HCT116 (cell line): ENCODE measurements around the gene ESPN. TPM values are rescaled to one million over a fixed set of nuclear protein-coding genes. Genes with fewer than 3 reads are reported as not detected.

Experiments
- ATAC-seq: fragments of 200-7000 bp; cut with Tn5 transposase; 2 replicates; pipeline ENCODE4 v1.9.1; 2020; ENCODE audit warnings: mild to moderate bottlenecking, moderate library complexity
- BruUV-seq: library from RNA; stranded (reverse); fragments of 400-500 nt; replicated peaks from 2 replicates; lab custom pipeline; 2021; lab: Mats Ljungman, UMichigan
- CTCF ChIA-PET: fragments of 300-600 bp; sonication (Branson Sonifier 250); formaldehyde crosslinking; loops from one replicate; lab custom pipeline; 2021; ENCODE audit warnings: antibody characterized with exemption; lab: Charles Lee
- POLR2A ChIA-PET: fragments of 300-600, 350-600 bp; sonication (Branson Sonifier 250); formaldehyde crosslinking; loops from one replicate; lab custom pipeline; 2021; ENCODE audit warnings: antibody characterized with exemption; lab: Charles Lee
- RAD21 ChIA-PET, 2 experiments: fragments of 300-600 bp; sonication (Branson Sonifier 250); formaldehyde crosslinking; loops; one replicate each; lab custom pipeline; 2023; ENCODE audit warnings: low total read pairs in 2 of 2; ENCODE audit not compliant: uncharacterized antibody in 2 of 2, unreplicated experiment in 2 of 2, low non-redundant PET in 1 of 2; lab: Charles Lee
- DNase-seq: peaks from one replicate; pipeline ENCODE4 v3.0.0-alpha.2; 2010; ENCODE audit warnings: low read depth, low spot score
- H2AFZ ChIP-seq: fragments of 200-600 bp; shearing (Covaris generic), sonication (generic); 2 replicates; pipeline ENCODE4 v1.6.1; 2017; ENCODE audit warnings: low read depth, mixed run types, mixed read lengths, antibody characterized with exemption, low read length; ENCODE audit not compliant: poor library complexity, severe bottlenecking
- H3K27ac ChIP-seq: 2 replicates; pipeline ENCODE4 v1.5.1; 2012; ENCODE audit warnings: low read depth, low read length
- H3K27me3 ChIP-seq: fragments of 200-600 bp; sonication (generic); 2 replicates; pipeline ENCODE4 v1.6.1; 2016; ENCODE audit warnings: mixed run types, low read length, mixed read lengths; ENCODE audit not compliant: insufficient read depth
- H3K36me3 ChIP-seq, 2 experiments: fragments of 200-500 bp in 1 of 2; fragments of 200-600 bp in 1 of 2; sonication (Bioruptor generic) in 1 of 2; sonication (generic) in 1 of 2; 2 replicates each; pipeline versions ENCODE4 v1.5.1 to v1.6.1; 2014 to 2016; ENCODE audit warnings: low read length in 2 of 2, inconsistent platforms in 1 of 2, mixed read lengths in 1 of 2, mixed run types in 1 of 2; ENCODE audit not compliant: insufficient read depth in 2 of 2, control insufficient read depth in 1 of 2
- H3K4me1 ChIP-seq, 2 experiments: fragments of 200-600 bp in 1 of 2; sonication (generic) in 1 of 2; 2 replicates each; pipeline versions ENCODE4 v1.5.1 to v1.6.1; 2012 to 2017; ENCODE audit warnings: low read length in 2 of 2, inconsistent platforms in 1 of 2, mild to moderate bottlenecking in 1 of 2, mixed read lengths in 1 of 2, mixed run types in 1 of 2, moderate library complexity in 1 of 2; ENCODE audit not compliant: insufficient read depth in 2 of 2, control insufficient read depth in 1 of 2
- H3K4me2 ChIP-seq: fragments of 200-600 bp; sonication (generic); 2 replicates; pipeline ENCODE4 v1.6.1; 2017; ENCODE audit warnings: mixed run types, low read length, mixed read lengths
- H3K4me3 ChIP-seq, 2 experiments: fragments of 200-600 bp in 1 of 2; sonication (generic) in 1 of 2; replicated peaks in 1 of 2; 2 replicates each; pipeline ENCODE4 v1.5.1; 2011 to 2016; ENCODE audit warnings: low read length in 2 of 2, control low read depth in 1 of 2, low read depth in 1 of 2, mild to moderate bottlenecking in 1 of 2, mixed read lengths in 1 of 2, mixed run types in 1 of 2
- H3K79me2 ChIP-seq: fragments of 200-600 bp; sonication (generic); 2 replicates; pipeline ENCODE4 v1.6.1; 2017; ENCODE audit warnings: mild to moderate bottlenecking, mixed run types, low read length, moderate library complexity, mixed read lengths; ENCODE audit not compliant: insufficient read depth
- H3K9ac ChIP-seq: fragments of 200-600 bp; sonication (generic); 2 replicates; pipeline ENCODE4 v1.6.1; 2016; ENCODE audit warnings: low read length, mixed read lengths
- H3K9me2 ChIP-seq: fragments of 200-600 bp; sonication (generic), shearing (Covaris generic); 2 replicates; pipeline ENCODE4 v1.6.1; 2017; ENCODE audit warnings: mixed run types, mild to moderate bottlenecking, moderate library complexity; ENCODE audit not compliant: insufficient read depth
- H3K9me3 ChIP-seq, 2 experiments: fragments of 200-500 bp in 1 of 2; fragments of 200-600 bp in 1 of 2; sonication (Bioruptor generic) in 1 of 2; sonication (generic) in 1 of 2; 2 replicates each; pipeline ENCODE4 v1.6.1; 2014 to 2017; ENCODE audit warnings: low read length in 2 of 2, mixed read lengths in 2 of 2, inconsistent platforms in 1 of 2, low read depth in 1 of 2, mild to moderate bottlenecking in 1 of 2, mixed run types in 1 of 2, moderate library complexity in 1 of 2; ENCODE audit not compliant: control insufficient read depth in 1 of 2, insufficient read depth in 1 of 2
- H4K20me1 ChIP-seq: fragments of 200-600 bp; sonication (generic), shearing (Covaris generic); 2 replicates; pipeline ENCODE4 v1.6.1; 2017; ENCODE audit warnings: mixed run types, mild to moderate bottlenecking, moderate library complexity; ENCODE audit not compliant: insufficient read depth
- CBX3 ChIP-seq: IDR thresholded peaks from 2 replicates; pipeline ENCODE4 v1.6.1; 2012; ENCODE audit warnings: low read depth
- CEBPB ChIP-seq: IDR thresholded peaks from 2 replicates; pipeline ENCODE4 v1.6.1; 2012; ENCODE audit warnings: low read depth
- ELF1 ChIP-seq: IDR thresholded peaks from 2 replicates; pipeline ENCODE4 v1.6.1; 2012; ENCODE audit warnings: low read depth, borderline replicate concordance
- EZH2 ChIP-seq: fragments of 200-600 bp; sonication (generic); IDR thresholded peaks from 2 replicates; pipeline ENCODE4 v1.6.1; 2017; ENCODE audit warnings: antibody characterized with exemption, mixed run types
- EZH2phosphoT487 ChIP-seq: fragments of 200-600 bp; IDR thresholded peaks from 2 replicates; pipeline ENCODE4 v1.6.1; 2018; ENCODE audit warnings: antibody characterized with exemption, borderline replicate concordance
- FOSL1 ChIP-seq: IDR thresholded peaks from 2 replicates; pipeline ENCODE4 v1.6.1; 2012; ENCODE audit warnings: low read depth
- JUND ChIP-seq: IDR thresholded peaks from 2 replicates; pipeline ENCODE4 v1.6.1; 2012
- POLR2A ChIP-seq: IDR thresholded peaks from 2 replicates; pipeline ENCODE4 v1.7.0; 2011; ENCODE audit warnings: borderline replicate concordance; ENCODE audit not compliant: insufficient read depth, insufficient read length; ENCODE audit errors: extremely low read depth
- RAD21 ChIP-seq: IDR thresholded peaks from 2 replicates; pipeline ENCODE4 v1.6.1; 2012; ENCODE audit warnings: low read depth, mild to moderate bottlenecking
- SRF ChIP-seq: IDR thresholded peaks from 2 replicates; pipeline ENCODE4 v1.6.1; 2012; ENCODE audit warnings: low read depth
- TCF7L2 ChIP-seq: IDR thresholded peaks from 2 replicates; pipeline ENCODE4 v1.7.0; 2011; ENCODE audit warnings: borderline replicate concordance, inconsistent platforms; ENCODE audit not compliant: insufficient read depth, insufficient read length; ENCODE audit errors: extremely low read depth
- YY1 ChIP-seq: IDR thresholded peaks from 2 replicates; pipeline ENCODE4 v1.6.1; 2011; ENCODE audit warnings: low read length, low read depth, moderate library complexity, mild to moderate bottlenecking; ENCODE audit not compliant: insufficient replicate concordance; ENCODE audit errors: extremely low read depth
- ZFX ChIP-seq: fragments of 450-650 bp; IDR thresholded peaks from 2 replicates; pipeline ENCODE4 v1.6.1; 2017
- ZNF274 ChIP-seq: fragments of 200-500 bp; sonication (Bioruptor generic); IDR thresholded peaks from 2 replicates; pipeline ENCODE4 v1.6.1; 2014; ENCODE audit warnings: mild to moderate bottlenecking, low read depth, low read length, inconsistent platforms
- intact Hi-C: fragments of 100-400 bp; cut with micrococcal nuclease; formaldehyde crosslinking; loops from 2 replicates; pipeline ENCODE4 v1.10.0; 2022
- total RNA-seq: library from RNA; stranded (reverse); gene quantifications from one replicate; pipeline ENCODE4 v1.2.1, GENCODE V29; 2021; ENCODE audit not compliant: unreplicated experiment
- TF ChIP-seq, protein P1 (sequence below): IDR thresholded peaks from 2 replicates; pipeline ENCODE4 v1.6.1; 2011; ENCODE audit warnings: mild to moderate bottlenecking, low read length, moderate library complexity; ENCODE audit not compliant: insufficient replicate concordance; ENCODE audit errors: extremely low read depth
- TF ChIP-seq, protein P2 (sequence below): IDR thresholded peaks from 2 replicates; pipeline ENCODE4 v1.6.1; 2012
- TF ChIP-seq, protein P3 (sequence below): IDR thresholded peaks from 2 replicates; pipeline ENCODE4 v1.6.1; 2012; ENCODE audit warnings: low read depth

Gene ESPN
- total RNA-seq, 1 experiment from 2014 or later, result 114 TPM

DNA sequence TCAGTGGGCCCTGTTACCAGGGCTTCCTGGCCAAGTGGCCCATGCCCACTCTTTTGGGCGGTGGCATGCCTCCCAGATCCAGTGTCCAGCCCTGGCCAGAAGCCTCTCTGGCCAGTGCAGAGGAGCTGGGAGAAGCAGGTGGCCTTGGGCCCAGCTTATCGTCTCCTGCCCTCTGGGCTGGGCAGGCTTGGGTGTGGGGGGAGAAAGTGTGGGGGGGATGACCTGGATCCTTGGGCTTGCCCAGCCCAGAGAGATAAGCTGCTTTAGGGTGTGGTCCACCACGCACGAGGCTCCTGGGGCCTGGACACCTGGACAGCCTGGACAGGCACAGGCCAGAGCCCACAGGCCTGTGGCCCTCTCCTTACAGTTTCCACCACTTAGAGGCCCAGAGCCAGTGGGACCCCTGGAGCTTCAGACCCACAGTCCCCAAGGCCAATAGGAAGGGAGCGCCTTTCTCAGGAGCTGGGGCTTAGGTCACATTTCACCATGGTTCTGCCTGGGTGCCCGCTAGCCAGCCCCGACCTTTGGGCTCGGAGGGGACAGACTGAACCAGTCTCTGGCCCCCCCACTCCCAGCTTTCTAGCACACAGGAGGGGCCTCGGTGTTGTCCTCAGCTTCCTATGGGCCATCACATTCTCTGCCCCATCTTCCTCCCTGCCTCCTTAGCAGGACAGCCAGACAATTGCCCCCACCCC is 1.8 kb downstream of the ESPN start (continued):
- TF ChIP-seq, protein P1, sequence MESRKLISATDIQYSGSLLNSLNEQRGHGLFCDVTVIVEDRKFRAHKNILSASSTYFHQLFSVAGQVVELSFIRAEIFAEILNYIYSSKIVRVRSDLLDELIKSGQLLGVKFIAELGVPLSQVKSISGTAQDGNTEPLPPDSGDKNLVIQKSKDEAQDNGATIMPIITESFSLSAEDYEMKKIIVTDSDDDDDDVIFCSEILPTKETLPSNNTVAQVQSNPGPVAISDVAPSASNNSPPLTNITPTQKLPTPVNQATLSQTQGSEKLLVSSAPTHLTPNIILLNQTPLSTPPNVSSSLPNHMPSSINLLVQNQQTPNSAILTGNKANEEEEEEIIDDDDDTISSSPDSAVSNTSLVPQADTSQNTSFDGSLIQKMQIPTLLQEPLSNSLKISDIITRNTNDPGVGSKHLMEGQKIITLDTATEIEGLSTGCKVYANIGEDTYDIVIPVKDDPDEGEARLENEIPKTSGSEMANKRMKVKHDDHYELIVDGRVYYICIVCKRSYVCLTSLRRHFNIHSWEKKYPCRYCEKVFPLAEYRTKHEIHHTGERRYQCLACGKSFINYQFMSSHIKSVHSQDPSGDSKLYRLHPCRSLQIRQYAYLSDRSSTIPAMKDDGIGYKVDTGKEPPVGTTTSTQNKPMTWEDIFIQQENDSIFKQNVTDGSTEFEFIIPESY, result no peak
- TF ChIP-seq YY1 (no peak), RAD21 (no peak)

DNA sequence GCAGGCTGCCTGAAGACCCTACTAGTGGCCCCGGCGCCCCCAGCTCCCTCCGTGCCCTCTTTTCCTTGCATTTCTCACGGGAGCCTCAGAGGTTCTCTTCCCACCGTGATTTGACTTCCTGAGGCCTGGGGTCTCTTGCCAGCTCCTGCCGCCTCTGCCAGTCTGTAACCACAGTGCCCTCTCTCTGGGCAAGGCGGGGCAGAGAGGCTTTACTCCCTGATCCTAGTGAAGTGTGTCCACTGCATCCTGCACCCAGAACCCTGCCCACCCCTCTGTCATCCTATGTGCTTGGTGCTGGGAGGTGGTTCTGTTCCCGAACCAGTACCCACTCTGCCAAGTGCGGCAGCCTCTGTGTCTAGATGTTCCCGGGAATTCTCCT is 2.4 kb downstream of the ESPN start:
- Histone ChIP-seq H3K9me3 (no peaks in the 10 kb centered on the region), H3K4me2 (peak overlapping the region; percentile 83), H3K36me3 (no peaks in the 10 kb centered on the region), H3K4me3 (no peak overlapping the region; a peak in 1 of 4 replicates), H3K4me1 (peaks cover 43 to 66% of the 10 kb centered on the region in 2 experiments), H3K9ac (peak overlapping the region; percentile 73), H4K20me1 (no peaks in the 10 kb centered on the region), H2AFZ (no peak overlapping the region), H3K9me2 (no peaks in the 10 kb centered on the region), H3K79me2 (peaks cover 11% of the 10 kb centered on the region; the same call in 1 of the 2 replicates), H3K27me3 (no peaks in the 10 kb centered on the region), H3K27ac (peak overlapping the region; percentile 81)
- TF ChIP-seq, protein P2, sequence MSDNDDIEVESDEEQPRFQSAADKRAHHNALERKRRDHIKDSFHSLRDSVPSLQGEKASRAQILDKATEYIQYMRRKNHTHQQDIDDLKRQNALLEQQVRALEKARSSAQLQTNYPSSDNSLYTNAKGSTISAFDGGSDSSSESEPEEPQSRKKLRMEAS, result no peak
- TF ChIP-seq YY1, result no peak
- TF ChIP-seq ELF1, result no peak
- no peak for TF ChIP-seq TCF7L2
- TF ChIP-seq RAD21, result no peak
- TF ChIP-seq EZH2phosphoT487, result no peak
- TF ChIP-seq ZFX, result no peak
- no peak for TF ChIP-seq EZH2
- TF ChIP-seq, protein P3, sequence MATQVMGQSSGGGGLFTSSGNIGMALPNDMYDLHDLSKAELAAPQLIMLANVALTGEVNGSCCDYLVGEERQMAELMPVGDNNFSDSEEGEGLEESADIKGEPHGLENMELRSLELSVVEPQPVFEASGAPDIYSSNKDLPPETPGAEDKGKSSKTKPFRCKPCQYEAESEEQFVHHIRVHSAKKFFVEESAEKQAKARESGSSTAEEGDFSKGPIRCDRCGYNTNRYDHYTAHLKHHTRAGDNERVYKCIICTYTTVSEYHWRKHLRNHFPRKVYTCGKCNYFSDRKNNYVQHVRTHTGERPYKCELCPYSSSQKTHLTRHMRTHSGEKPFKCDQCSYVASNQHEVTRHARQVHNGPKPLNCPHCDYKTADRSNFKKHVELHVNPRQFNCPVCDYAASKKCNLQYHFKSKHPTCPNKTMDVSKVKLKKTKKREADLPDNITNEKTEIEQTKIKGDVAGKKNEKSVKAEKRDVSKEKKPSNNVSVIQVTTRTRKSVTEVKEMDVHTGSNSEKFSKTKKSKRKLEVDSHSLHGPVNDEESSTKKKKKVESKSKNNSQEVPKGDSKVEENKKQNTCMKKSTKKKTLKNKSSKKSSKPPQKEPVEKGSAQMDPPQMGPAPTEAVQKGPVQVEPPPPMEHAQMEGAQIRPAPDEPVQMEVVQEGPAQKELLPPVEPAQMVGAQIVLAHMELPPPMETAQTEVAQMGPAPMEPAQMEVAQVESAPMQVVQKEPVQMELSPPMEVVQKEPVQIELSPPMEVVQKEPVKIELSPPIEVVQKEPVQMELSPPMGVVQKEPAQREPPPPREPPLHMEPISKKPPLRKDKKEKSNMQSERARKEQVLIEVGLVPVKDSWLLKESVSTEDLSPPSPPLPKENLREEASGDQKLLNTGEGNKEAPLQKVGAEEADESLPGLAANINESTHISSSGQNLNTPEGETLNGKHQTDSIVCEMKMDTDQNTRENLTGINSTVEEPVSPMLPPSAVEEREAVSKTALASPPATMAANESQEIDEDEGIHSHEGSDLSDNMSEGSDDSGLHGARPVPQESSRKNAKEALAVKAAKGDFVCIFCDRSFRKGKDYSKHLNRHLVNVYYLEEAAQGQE, result no peak
- TF ChIP-seq CEBPB, result no peak
- TF ChIP-seq SRF, result no peak
- TF ChIP-seq, protein P1, result no peak
- TF ChIP-seq FOSL1, result no peak
- TF ChIP-seq ZNF274, result no peak
- TF ChIP-seq POLR2A, result no peak
- no peak for TF ChIP-seq CBX3
- no peak for TF ChIP-seq JUND
- intact Hi-C loops, result no loop called here
- no peak for DNase-seq
- POLR2A ChIA-PET, result no interaction called here
- CTCF ChIA-PET, result interaction anchor here (2.7 kb wide), 1 partner anchor 11 kb away, joined by 19 read pairs; no protein-coding TSS in a partner anchor
- ATAC-seq, result no peak
- BruUV-seq, result no TSS peak
- RAD21 ChIA-PET, result no interaction called here
